HG03108 (cell line): Measurements from ENCODE around the gene CAPSL.
"Not testable (repeated sequence)": the region's sequence is repeated elsewhere in the genome, so short reads cannot be mapped to it uniquely, and the experiment has no call there.

Experiments
- ATAC-seq: cut with Tn5 transposase; IDR thresholded peaks from one replicate; pipeline ENCODE4 v1.9.1; 2021; ENCODE audit warnings: moderate library complexity; ENCODE audit not compliant: unreplicated experiment

Gene CAPSL

DNA sequence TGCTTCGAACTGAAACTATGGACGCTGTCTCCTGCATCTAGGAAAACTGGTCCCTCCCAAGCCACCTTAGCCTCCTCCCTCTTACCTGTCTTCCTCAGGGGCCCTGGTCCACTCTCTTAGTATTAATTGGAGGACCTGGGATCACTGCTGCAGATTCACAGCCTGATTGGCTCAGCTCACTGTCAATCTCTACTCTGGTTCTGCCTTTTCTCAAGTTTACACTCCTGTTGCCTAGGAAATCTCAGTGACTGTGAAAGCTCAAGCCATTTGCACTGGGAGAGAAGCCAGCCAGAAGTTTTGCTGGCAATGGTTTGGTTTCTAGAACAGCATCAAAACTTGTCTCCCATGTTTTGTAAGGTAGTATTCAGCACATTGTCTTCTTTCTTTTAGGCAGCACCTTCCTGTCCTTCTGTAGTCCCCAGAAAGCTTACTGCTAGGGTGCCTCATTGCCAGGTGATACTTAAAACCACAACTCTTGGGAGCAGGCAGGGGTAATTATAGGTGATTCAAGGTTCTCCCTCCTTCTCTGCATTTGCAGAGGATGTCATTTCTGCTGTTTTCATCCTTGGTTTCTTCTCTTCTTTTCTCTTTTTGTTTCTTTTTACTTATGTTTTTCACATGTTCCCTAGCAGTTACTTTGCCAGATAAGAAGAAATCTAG lies at the start of gene CAPSL:
TSS of gene CAPSL (minus strand) at position 55 of the 660 bp plus-strand sequence. CDS start 17,502 bp downstream, outside the sequence.
- ATAC-seq: no peak

DNA sequence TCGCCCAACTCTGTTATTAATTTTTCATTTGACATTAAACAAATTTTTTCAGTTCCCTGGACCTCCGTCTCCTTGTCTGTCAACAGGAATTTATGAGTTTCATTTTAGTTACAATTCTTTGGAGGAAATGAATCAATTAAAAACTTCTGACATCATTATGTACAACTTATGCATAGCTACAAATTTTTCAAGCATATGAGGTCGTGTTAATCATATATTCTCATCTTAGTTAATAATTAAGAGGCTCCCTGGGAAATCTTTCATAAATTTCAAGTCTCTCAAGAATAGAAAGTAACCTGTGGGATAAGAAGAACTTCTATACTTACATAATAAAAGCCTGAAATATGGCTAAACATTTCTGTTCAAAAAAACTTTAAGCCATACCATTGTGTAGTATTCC lies 49.4 kb upstream of the CAPSL start:
- ATAC-seq: no peak

DNA sequence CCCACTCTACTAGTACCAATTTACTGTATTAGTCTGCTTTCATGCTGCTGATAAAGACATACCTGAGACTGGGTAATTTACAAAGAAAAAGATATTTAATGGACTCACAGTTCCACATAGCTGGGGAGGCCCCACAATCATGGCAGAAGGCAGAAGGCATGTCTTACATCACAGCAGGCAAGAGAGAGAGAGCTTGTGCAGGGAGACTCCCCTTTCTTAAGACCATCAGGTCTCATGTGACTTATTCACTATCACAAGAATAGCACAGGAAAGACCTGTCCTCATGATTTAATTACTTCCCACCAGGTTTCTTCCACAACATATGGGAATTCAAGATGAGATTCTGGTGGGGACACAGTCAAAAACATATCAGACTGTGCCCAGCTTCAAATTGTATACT lies 41.3 kb upstream of the CAPSL start:
- no peak for ATAC-seq

DNA sequence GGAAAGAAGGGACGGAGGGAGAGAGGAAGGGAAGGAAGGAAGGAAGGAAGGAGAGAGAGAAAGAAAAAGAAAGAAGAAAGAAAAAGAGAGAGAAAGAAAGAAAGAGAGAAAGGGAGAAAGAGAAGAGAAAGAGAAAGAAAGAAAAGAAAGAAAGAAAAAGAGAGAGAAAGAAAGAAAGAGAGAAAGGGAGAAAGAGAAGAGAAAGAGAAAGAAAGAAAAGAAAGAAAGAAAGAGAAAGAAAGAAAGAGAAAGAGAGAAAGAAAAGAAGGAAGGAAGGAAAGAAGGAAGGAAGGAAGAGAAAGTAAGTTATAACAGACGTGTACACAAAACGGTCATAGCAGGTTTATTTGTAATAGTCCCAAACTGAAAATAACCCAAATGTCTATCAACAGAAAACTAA lies 38.4 kb upstream of the CAPSL start:
- ATAC-seq: not testable (repeated sequence)

DNA sequence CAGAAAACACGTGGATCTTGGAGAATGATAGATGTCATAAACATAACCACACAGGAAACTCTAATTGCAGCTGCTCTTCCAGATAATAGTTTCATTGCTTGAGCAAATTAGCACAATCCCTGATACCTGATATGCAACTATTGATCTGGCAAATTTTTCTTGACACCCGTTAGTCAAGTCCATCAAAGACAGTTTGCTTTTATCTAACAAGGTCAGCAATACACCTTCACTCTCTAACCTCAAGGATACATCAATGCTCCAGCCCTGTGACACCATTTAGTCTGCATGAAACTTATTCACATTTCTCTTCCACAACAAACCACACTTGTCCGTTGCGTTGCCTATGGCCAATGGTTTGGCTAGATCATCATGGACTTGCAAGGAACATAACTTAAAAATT lies 36.1 kb upstream of the CAPSL start:
- ATAC-seq: no peak

DNA sequence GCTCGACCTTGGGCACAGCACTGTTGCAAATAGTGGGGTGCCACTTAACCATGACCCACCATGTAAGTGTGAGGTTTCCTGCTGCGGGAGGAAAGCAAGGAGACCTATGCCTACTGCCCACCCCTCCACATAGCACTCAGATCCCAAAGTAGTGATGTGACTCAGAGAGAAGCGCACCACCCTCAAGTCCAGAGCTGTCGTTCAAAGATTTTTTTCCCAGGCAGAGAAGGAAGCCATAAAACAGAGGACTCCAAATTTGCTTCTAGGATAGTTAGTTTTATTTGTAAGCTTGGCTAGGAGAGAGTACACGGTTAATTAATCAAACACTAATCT lies 33.4 kb upstream of the CAPSL start:
- no peak for ATAC-seq

DNA sequence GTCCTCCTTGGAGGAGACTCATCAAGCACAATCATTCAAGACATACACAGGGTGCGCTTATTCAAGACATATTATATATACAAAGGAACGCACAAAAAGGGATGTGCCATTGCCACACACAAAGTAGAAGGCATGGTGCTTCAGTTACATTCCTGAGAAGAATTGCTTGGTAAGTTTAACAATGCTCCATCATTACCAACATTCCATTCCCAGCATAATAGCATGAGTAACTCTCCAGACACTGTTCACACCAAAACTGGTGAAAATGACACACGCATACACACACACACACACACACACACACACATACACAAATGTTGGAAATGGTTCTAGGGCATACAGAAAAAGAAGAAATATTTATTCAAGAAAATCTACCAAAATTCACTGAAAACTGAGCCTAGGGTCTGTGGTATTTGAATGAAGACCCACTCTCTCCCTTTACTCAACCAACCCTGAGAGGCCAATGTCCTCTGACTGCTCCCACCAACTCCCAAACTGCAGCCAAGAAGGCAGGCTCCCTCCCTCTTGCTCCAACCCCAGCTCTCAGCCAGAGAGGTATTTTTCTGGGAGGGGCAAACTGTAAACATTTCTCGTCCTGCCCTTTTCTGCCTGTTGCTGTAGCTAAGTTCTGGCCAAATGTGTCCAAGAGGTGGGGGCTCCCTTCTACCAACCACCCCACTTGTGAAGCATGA lies 32.9 kb upstream of the CAPSL start:
- ATAC-seq: no peak

DNA sequence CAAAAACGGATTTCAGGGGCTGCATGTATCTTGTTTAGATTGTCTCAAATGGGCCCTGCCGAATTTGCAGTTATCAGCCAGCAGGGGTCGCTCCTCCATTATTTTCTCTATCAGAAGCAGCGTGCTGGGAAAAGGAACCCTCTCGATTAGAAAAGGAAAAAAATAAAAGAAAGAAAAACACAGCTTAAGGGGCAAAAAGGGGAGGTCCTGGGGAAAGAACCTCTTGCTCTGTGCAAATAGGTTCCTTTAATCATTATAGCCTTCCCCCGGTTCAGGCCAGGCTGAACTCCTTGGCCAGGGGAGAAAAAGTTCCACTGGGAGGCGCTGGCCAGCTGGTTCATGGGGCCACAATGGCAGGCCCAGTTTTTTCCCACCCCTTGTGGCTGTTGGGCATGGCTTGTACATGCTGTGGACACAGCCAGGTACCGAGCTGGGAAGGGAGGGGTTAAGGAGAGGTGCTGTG lies 25.0 kb upstream of the CAPSL start:
- ATAC-seq: no peak

DNA sequence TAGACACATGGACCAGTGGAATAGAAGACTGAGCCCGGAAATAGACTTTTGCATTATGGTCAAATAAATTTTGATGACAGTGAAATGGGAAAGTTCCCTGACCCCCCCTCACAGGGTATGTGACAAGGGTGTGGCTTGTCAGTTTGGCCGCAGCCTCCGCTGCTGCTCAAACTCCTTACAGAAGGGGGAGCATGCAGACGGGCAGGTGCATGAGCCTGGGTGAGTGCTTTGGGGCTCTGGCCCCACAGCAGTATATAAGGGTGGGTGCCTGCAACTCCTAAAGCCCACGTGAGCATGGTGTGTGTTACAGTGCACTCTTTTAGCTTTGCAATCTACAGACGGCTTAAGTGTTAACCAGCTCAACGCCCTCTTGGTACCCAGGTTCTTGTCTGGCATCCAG lies 21.9 kb upstream of the CAPSL start:
- ATAC-seq: no peak

DNA sequence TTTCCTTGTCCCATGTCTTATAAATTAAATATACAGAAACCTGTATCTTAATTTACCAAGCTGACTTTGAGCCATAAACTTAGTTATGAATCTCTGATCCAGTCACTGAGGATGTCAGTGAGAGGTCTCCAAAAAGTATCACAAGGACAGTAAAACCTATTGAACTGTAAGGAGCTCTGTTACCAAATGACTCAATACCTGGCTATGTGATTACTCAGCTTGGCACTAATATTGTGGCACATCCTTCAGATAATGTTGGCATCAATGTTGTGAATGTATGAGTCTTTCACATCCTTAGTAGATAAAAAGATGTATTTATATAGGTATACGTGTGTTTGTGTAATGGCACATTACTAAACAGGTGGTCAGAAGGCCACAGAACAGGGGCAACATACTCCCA lies 18.0 kb upstream of the CAPSL start:
- ATAC-seq: no peak

DNA sequence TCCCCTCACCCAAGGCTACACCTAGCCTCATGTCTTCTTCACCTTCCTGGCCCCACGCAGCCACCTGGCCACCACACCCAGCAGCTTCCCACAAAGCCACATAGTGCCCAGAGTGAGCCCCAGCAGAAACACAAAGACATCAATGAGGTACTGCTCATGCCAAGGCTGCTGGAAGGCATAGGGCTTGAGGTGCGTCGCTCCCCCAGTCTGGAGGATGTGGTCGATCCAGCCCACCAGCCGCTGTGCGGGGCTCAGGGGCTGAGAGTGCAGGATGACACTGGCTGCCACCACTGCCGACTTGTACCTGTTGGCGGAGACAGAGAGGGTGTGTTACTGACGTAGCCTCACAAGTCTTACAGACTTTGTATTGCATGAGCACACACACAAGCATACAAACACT lies 15.8 kb upstream of the CAPSL start:
- ATAC-seq: no peak

DNA sequence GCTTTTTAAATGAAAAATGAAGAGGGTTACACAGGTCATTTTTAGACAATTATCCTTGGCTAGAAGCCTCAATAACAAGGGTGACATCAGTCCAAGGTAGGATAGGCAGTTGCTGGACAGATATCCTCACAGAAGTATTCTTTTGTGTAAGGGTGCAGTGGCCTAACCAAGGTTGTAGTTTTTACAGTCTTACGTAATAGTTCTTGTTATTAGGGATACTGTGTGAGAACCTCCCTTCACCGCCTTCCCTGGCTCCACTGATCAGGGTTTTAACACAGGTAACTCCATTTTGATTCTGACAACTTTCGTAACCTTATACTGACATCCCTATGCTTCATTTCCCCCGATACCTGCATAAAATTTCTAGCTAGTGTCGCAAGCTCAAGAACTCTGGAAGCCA lies 8.7 kb upstream of the CAPSL start:
- ATAC-seq: no peak

DNA sequence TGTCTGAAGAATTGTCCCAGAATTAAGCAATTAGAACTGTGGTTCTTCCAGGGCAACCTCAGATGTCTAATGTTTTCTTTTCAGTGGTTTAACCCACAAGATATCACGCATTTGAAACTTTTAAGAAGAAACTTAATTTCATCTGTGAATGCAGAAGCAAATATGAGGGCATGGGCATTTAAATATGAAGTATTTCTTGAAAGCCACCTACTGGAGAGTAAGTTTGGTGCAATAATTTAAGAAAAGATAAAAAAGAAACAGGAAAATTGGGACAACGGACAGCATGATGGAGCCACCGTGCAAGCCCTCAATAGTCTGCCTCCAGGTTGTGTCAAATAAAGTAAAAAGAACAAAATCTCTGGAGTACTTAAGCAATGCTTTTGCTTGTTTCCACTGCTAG lies 1.2 kb upstream of the CAPSL start:
- no peak for ATAC-seq

DNA sequence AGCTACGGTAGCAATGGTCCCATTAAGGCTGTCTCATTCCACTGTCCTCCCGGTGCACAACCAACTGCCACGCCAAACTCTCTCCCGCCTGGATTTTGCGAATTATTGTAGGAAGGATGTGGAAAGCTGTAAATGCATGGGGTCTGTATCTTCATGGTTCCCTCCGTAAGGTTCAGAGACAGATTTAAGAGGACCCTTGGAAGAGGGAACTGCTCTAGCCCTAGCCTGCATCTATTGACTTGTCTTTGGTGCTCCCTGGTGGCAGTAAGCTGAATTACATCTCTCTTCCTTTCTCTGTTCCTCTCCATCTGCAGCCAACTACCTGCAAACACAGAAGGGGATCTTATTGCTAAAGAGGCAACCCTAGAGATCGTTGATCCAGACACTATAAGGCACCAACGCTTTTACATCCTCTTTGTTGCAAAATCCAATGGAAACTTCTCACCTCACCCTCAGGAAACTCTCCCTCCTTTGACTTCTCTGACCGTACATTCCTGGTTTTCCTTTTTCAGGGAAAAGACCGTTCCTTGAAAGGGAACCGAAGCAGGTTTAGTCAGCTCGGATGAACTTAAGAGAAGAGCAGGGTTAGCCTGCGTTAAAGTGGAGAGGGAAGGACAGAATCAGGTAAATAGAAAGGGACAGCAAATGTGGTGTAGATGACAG lies 11.9 kb downstream of the CAPSL start:
- no peak for ATAC-seq

DNA sequence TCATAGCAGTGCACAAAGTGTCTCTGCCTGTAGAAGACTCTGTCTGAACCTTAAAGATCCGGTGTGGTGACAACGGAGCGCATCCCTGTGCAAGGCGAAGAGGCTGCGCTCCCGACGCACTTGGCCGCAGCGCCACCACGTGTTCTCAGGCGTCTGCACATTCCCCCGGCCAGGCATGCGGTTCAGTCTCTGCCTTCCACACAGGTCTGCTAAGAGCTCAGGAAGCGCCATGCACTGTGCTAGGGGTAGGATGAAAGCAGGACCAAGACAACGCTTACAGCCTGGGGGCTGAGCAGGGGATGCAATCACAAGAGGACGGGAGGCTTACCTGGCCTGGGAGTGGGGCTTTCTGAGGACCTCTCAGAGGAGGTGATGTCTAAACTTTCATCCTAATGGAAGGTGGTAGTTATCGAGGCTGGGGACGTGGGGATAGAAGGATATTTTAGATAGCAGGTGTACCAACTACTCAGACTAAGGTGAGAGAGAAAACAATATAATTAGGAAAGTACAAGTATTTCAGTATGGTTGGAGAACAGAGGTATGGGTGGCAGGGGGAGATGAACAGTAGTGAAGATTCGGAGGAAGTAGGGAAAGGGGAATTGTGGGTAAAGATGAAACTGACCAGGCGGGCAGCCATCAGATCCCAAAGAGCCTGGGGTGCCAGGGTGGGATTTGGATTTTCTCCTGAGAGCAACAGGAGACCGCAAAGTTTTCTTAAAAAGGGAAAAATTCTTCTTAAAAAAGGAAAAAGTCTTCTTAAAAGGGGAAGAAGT lies 13.3 kb downstream of the CAPSL start:
- ATAC-seq: no peak

DNA sequence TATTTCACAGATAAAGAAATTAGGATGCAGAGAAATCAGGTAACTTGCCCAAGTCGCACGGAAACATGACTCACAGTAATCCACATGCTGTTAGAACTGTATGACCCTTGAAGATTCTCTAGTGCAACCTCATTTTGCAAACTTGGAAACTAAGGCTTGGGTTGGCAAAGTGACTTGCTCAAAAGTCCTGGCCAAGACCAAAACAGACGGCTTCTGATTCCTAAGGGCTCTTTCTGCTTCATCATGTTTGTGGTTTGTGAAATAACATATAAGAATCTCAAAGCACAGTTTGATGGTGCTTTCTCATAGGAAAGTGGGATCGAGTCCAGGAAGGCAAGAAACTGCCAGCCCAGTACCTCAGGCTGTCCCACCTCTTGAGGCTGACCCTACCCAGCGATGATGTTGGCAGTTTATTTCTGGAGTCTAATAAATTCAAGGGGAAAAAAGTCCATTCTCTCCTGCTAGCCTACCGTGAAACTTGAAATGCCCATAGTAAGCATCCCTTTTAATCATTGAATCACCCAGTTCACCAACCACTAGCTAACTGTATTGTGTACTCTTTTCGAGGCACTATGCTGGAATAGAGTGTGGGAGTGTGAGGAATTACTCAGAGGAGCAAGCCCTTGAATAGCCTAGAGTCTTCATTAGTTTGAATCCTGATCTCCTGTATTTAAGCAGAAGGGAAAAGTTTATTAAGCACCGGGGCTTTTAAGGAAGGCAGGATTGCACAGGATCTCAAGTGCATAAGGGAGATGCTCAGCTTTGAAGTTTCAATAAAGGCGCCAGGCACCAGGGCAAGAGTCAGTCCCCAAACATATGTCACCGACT lies 14.1 kb downstream of the CAPSL start:
- ATAC-seq: no peak

DNA sequence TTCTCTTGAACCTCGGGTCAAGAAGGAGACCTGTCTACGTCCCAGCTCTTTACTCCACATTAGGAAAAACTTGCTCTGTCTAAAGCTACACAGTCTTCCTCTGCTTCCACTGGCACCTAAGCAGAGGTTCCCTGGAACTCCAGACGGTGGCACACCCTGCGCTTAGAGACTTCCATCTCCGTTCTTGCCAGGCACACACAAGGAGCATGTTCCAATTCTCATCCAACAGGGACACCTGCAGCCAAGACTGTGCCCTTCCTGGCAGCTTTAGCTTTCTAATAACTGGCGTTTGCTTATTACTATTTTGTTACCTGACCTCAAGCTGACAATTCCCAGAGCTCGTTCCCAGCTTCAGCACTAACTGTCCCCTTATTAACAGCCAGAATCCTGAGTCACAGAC lies 16.0 kb downstream of the CAPSL start:
- ATAC-seq: no peak

DNA sequence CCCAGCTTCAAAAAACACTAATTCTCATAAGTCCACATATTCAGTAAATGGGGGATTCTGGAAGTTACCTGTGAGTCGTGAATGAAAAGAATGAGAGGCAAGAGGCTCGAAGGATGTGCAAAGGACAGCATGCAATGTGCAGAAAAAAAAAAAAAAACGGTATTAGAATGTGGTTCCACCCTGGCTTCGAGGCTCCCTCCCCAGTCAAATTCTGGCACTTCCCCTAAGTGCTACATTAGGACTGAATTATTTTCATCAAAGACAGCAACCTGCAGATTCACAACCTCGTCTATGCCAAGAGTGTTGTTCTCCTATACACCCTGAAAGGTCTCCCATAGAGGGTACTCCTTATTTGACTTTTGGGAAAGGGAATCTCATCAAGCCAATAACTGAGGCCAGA lies 16.5 kb downstream of the CAPSL start:
- no peak for ATAC-seq

DNA sequence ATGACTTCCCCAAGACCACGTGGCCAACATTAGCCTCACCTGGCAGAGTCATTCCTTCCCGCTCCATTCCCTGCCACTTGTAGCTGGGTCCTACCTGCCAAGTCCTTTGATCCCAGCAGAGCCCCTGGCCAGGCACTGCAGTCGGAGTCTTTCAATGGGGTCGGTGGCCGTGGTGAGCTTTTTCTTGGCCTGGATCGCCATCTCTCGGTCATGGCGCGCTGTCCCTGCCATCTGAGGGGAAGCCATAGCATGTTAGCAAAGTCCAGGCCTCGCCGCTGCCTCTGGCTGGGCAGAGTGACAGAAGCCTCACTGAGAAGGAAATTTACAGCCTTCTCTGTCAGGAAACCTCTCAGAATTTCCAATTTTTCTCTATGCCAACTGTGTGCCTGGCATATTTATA lies 17.5 kb downstream of the CAPSL start:
- no peak for ATAC-seq

DNA sequence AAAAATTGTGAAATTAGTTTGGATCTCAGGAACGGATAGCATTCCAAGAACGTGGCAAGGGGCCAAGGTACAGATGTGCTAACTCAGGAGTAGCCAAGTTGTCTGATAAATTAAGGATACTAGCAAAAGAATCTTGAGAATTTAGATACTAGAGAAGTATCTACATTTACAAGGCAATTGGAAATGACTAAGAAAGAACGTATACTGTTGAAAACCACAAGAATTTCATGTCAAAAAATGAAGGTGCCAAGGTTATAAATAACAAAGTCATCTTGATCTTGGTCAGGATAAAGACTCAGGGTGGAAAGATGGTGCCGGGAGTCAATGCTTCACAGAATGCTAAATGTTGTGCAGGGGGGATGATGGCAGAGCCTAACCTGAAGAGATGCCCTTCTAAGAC lies 19.2 kb downstream of the CAPSL start:
- no peak for ATAC-seq

DNA sequence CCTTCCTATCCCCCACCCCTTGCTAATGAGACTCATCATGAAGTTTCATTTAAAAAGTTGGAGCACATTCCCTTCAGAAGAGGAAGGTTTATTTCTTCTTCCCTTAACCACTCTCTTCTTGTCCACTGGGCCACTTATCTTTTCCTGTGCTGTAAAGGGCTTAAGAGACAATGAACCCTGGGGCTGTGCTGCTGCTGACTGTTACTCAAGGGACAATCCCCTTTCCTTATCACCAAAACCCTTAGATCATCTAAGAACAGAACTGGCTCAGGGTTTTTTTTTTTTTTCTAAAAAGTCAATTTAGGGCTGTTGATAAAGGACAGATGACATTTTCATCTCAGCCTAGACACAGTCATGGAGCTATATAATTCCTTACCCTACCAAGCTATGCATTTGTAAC lies 29.6 kb downstream of the CAPSL start:
- no peak for ATAC-seq
